Left ventricle myocardium inferior (tissue), 1 donor: ENCODE measurements around the gene KIAA1217. TPM values are rescaled to one million over a fixed set of nuclear protein-coding genes. Genes with fewer than 3 reads are reported as not detected.

Experiments
- DNase-seq: peaks from one replicate; pipeline ENCODE4 v3.0.0-alpha.2; 2020
- H3K27ac ChIP-seq: fragments of 200-600 bp; replicated peaks from 2 replicates; pipeline ENCODE4 v1.8.0; 2021
- H3K27me3 ChIP-seq: fragments of 200-600 bp; 2 replicates; pipeline ENCODE4 v1.8.0; 2021; ENCODE audit warnings: low read depth
- H3K36me3 ChIP-seq: fragments of 200-600 bp; 2 replicates; pipeline ENCODE4 v1.8.0; 2021
- H3K4me1 ChIP-seq: fragments of 200-600 bp; 2 replicates; pipeline ENCODE4 v1.8.0; 2021
- H3K4me3 ChIP-seq: fragments of 200-600 bp; 2 replicates; pipeline ENCODE4 v1.8.0; 2021; ENCODE audit warnings: mild to moderate bottlenecking, moderate library complexity
- H3K9me3 ChIP-seq: fragments of 200-600 bp; replicated peaks from 2 replicates; pipeline ENCODE4 v1.8.0; 2021
- intact Hi-C: fragments of 100-400 bp; cut with micrococcal nuclease; formaldehyde crosslinking; loops from one replicate; pipeline ENCODE4 v1.11.0; 2022
- total RNA-seq: library from RNA; stranded (reverse); fragmentation: NEBNext Ultra II Directional; extraction: Animal tissue kit (Norgen Biotek cat#: 25700); gene quantifications from one replicate; pipeline ENCODE4 v1.2.1, GENCODE V29; 2021
- TF ChIP-seq, protein P1 (sequence below): fragments of 200-600 bp; IDR thresholded peaks from 2 replicates; pipeline ENCODE4 v1.8.0; 2021; ENCODE audit warnings: antibody characterized with exemption, mild to moderate bottlenecking, borderline replicate concordance
- donor health status: DM: no; HTN: yes; CAD: no; lungs with severe emphysema.

Gene KIAA1217
- total RNA-seq, 1 donor from 2014 or later, result 30.2 TPM

- peaks cover under 1% of the 10 kb centered on the region for H3K4me1 ChIP-seq
- DNase-seq, result no peak
- H3K36me3 ChIP-seq, result no peaks in the 10 kb centered on the region
- no peaks in the 10 kb centered on the region for H3K27me3 ChIP-seq
- no peaks in the 10 kb centered on the region for H3K9me3 ChIP-seq
- H3K4me3 ChIP-seq, result no peak overlapping the region
- TF ChIP-seq, protein P1, sequence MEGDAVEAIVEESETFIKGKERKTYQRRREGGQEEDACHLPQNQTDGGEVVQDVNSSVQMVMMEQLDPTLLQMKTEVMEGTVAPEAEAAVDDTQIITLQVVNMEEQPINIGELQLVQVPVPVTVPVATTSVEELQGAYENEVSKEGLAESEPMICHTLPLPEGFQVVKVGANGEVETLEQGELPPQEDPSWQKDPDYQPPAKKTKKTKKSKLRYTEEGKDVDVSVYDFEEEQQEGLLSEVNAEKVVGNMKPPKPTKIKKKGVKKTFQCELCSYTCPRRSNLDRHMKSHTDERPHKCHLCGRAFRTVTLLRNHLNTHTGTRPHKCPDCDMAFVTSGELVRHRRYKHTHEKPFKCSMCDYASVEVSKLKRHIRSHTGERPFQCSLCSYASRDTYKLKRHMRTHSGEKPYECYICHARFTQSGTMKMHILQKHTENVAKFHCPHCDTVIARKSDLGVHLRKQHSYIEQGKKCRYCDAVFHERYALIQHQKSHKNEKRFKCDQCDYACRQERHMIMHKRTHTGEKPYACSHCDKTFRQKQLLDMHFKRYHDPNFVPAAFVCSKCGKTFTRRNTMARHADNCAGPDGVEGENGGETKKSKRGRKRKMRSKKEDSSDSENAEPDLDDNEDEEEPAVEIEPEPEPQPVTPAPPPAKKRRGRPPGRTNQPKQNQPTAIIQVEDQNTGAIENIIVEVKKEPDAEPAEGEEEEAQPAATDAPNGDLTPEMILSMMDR, result no peak
- no peak overlapping the region for H3K27ac ChIP-seq
- intact Hi-C loops, result no loop called here
Observed at GRCh38 chr10:24569330-24569796, 360.4 kb downstream of the KIAA1217 start.

DNA sequence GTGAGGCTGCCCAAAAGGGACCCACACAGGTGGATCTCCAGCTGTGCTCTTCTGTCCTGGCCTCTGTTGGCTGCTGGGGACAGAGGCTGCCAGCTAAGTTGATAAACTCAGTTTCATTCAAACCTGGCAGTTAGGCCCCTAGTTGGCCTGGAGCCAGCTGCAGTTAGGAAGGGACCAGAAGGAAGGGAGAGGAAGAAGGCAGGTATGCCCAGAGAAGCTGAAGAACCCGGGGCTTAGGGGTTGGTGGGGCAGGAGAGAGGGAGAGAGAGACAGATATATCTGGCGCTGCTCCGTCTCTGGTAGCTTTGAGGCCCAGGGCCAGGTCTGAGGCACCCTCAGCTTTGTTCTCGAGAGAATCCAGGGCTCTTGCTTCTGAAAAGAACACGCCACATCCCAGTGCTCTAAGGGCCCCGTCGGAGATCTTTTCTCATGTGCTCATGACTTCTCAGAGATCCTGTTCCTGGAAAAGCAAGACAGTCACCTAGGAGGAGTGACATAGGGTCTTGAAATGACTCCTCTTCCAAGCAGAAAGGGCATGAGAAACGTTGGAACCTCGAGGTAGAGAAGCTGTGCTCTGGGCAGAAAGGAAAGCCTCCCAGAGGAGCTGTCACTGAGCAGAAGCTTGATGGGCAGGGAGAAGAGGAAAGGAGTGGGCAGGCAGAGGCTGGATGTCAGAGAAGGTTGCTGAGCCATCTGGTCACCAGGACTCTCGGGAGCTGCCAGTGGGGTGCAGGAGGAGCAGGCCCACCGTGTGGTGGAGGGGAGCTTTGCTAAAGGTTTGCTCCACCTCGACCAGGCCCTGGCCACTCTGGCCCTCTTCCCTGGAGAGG lies 361.1 kb downstream of the KIAA1217 start:
- intact Hi-C loops, result no loop called here
- H3K27me3 ChIP-seq, result no peaks in the 10 kb centered on the region
- H3K9me3 ChIP-seq, result no peaks in the 10 kb centered on the region
- TF ChIP-seq, protein P1, result no peak
- H3K4me1 ChIP-seq, result peaks cover 7% of the 10 kb centered on the region
- no peaks in the 10 kb centered on the region for H3K36me3 ChIP-seq
- no peak overlapping the region for H3K4me3 ChIP-seq
- H3K27ac ChIP-seq, result no peak overlapping the region
- no peak for DNase-seq

GRCh38 chr10:24570658-24571426 lies 361.9 kb downstream of the KIAA1217 start:
- TF ChIP-seq, protein P1, result no peak
- Histone ChIP-seq H3K36me3 (no peaks in the 10 kb centered on the region), H3K27ac (no peak overlapping the region), H3K4me3 (no peak overlapping the region), H3K27me3 (no peaks in the 10 kb centered on the region), H3K9me3 (no peaks in the 10 kb centered on the region), H3K4me1 (peaks cover 8% of the 10 kb centered on the region)
- DNase-seq, result no peak
- intact Hi-C loops, result no loop called here

GRCh38 chr10:24571870-24572450 lies 363.0 kb downstream of the KIAA1217 start:
- H3K4me3 ChIP-seq, result no peak overlapping the region
- H3K36me3 ChIP-seq, result no peaks in the 10 kb centered on the region
- peaks cover 8% of the 10 kb centered on the region for H3K4me1 ChIP-seq
- no peaks in the 10 kb centered on the region for H3K9me3 ChIP-seq
- no peaks in the 10 kb centered on the region for H3K27me3 ChIP-seq
- no peak overlapping the region for H3K27ac ChIP-seq
- TF ChIP-seq, protein P1, result no peak
- no peak for DNase-seq
- intact Hi-C loops, result no loop called here

GRCh38 chr10:24574161-24574560 lies 365.2 kb downstream of the KIAA1217 start:
- no peak overlapping the region for H3K27ac ChIP-seq
- intact Hi-C loops, result no loop called here
- H3K9me3 ChIP-seq, result no peaks in the 10 kb centered on the region
- no peak overlapping the region for H3K4me3 ChIP-seq
- H3K36me3 ChIP-seq, result no peaks in the 10 kb centered on the region
- no peaks in the 10 kb centered on the region for H3K27me3 ChIP-seq
- no peak for DNase-seq
- peaks cover 8% of the 10 kb centered on the region for H3K4me1 ChIP-seq
- TF ChIP-seq, protein P1, result no peak
